WTC11 (cell line): Measurements from ENCODE around the gene ZFP64. TPM values are rescaled to one million over a fixed set of nuclear protein-coding genes. Genes with fewer than 3 reads are reported as not detected.

ENCODE experiments used
- ATAC-seq: fragments of 200-7000 bp; cut with Tn5 transposase; 2 replicates; pipeline ENCODE4 v1.10.0; 2021; ENCODE audit warnings: mild to moderate bottlenecking, moderate library complexity
- CTCF ChIA-PET: fragments of 300-600 bp; sonication (Branson Sonifier 250); formaldehyde crosslinking; loops from one replicate; lab custom pipeline; 2021; ENCODE audit warnings: antibody characterized with exemption; lab: Charles Lee
- POLR2A ChIA-PET: fragments of 350-600 bp; sonication (Branson Sonifier 250); formaldehyde crosslinking; loops from one replicate; lab custom pipeline; 2021; ENCODE audit warnings: antibody characterized with exemption; lab: Charles Lee
- DNase-seq: peaks from one replicate; pipeline ENCODE4 v3.0.0; 2021; ENCODE audit warnings: low spot score
- H3K27ac Mint-ChIP-seq: 2 replicates; pipeline ENCODE4 v1.8.0; 2021; ENCODE audit warnings: mixed read lengths
- H3K27me3 Mint-ChIP-seq: 2 replicates; pipeline ENCODE4 v1.8.0; 2021; ENCODE audit warnings: low read depth, mild to moderate bottlenecking, moderate library complexity, mixed read lengths
- H3K36me3 Mint-ChIP-seq: 2 replicates; pipeline ENCODE4 v1.8.0; 2021; ENCODE audit warnings: mixed read lengths
- H3K4me1 Mint-ChIP-seq: 2 replicates; pipeline ENCODE4 v1.8.0; 2022; ENCODE audit warnings: mixed read lengths
- H3K4me3 Mint-ChIP-seq: 2 replicates; pipeline ENCODE4 v1.8.0; 2021; ENCODE audit warnings: mild to moderate bottlenecking, moderate library complexity, mixed read lengths
- H3K9me3 Mint-ChIP-seq: 2 replicates; pipeline ENCODE4 v1.8.0; 2021; ENCODE audit warnings: mixed read lengths
- ARID4B ChIP-seq: sonication (generic); formaldehyde crosslinking; IDR thresholded peaks from 2 replicates; pipeline ENCODE4 v1.8.0; 2023; ENCODE audit warnings: missing genetic modification reagents, mild to moderate bottlenecking, borderline replicate concordance
- ELF4 ChIP-seq: sonication (generic); formaldehyde crosslinking; IDR thresholded peaks from 2 replicates; pipeline ENCODE4 v1.8.1; 2022; ENCODE audit warnings: low read depth, mild to moderate bottlenecking, moderate library complexity, missing genetic modification reagents
- FOXJ3 ChIP-seq: sonication (generic); formaldehyde crosslinking; IDR thresholded peaks from 2 replicates; pipeline ENCODE4 v1.9.0; 2021; ENCODE audit warnings: missing genetic modification reagents, mild to moderate bottlenecking, borderline replicate concordance
- FOXP1 ChIP-seq: sonication (generic); formaldehyde crosslinking; IDR thresholded peaks from 2 replicates; pipeline ENCODE4 v1.8.0; 2022; ENCODE audit warnings: missing genetic modification reagents, mild to moderate bottlenecking, moderate library complexity, borderline replicate concordance
- HMGA2 ChIP-seq: fragments of 250-450 bp; sonication (Bioruptor Pico); IDR thresholded peaks from 2 replicates; pipeline ENCODE4 v1.4.0; 2021; ENCODE audit warnings: mild to moderate bottlenecking, moderate library complexity
- JAZF1 ChIP-seq: fragments of 250-450 bp; sonication (Bioruptor Pico); IDR thresholded peaks from 2 replicates; pipeline ENCODE4 v1.9.0; 2021; ENCODE audit warnings: moderate library complexity, mild to moderate bottlenecking, inconsistent platforms
- MXD4 ChIP-seq: fragments of 250-450 bp; sonication (Bioruptor Pico); IDR thresholded peaks from 2 replicates; pipeline ENCODE4 v1.8.0; 2021; ENCODE audit warnings: mild to moderate bottlenecking, moderate library complexity, borderline replicate concordance
- MYBL2 ChIP-seq: sonication (generic); formaldehyde crosslinking; IDR thresholded peaks from 2 replicates; pipeline ENCODE4 v1.8.1; 2023; ENCODE audit warnings: mild to moderate bottlenecking, moderate library complexity, missing genetic modification reagents
- SMAD4 ChIP-seq: sonication (generic); formaldehyde crosslinking; IDR thresholded peaks from 2 replicates; pipeline ENCODE4 v1.8.0; 2022; ENCODE audit warnings: mild to moderate bottlenecking, missing genetic modification reagents
- SP1 ChIP-seq: sonication (generic); formaldehyde crosslinking; conservative IDR thresholded peaks from 2 replicates; pipeline ENCODE4 v1.8.1; 2022; ENCODE audit warnings: missing genetic modification reagents
- TCF7 ChIP-seq: sonication (generic); formaldehyde crosslinking; IDR thresholded peaks from 2 replicates; pipeline ENCODE4 v1.8.0; 2022; ENCODE audit warnings: mild to moderate bottlenecking, low read depth, missing genetic modification reagents, moderate library complexity
- ZNF416 ChIP-seq: fragments of 250-450 bp; sonication (Bioruptor Pico); IDR thresholded peaks from 2 replicates; pipeline ENCODE4 v1.9.0; 2021; ENCODE audit warnings: mild to moderate bottlenecking, inconsistent platforms
- ZNF423 ChIP-seq: fragments of 250-450 bp; sonication (Bioruptor Pico); IDR thresholded peaks from 2 replicates; pipeline ENCODE4 v2.1.2; 2022; ENCODE audit warnings: mild to moderate bottlenecking, moderate library complexity
- ZSCAN18 ChIP-seq: fragments of 250-450 bp; sonication (Bioruptor Pico); IDR thresholded peaks from 2 replicates; pipeline ENCODE4 v2.1.2; 2022; ENCODE audit warnings: mild to moderate bottlenecking, moderate library complexity
- total RNA-seq: library from RNA; stranded (reverse); gene quantifications from 3 replicates; pipeline ENCODE4 v1.2.3, GENCODE V29; 2021
- TF ChIP-seq, protein P1 (sequence below): sonication (generic); formaldehyde crosslinking; IDR thresholded peaks from 2 replicates; pipeline ENCODE4 v1.8.1; 2022; ENCODE audit warnings: missing genetic modification reagents, borderline replicate concordance
- TF ChIP-seq, protein P2 (sequence below): sonication (generic); formaldehyde crosslinking; IDR thresholded peaks from 2 replicates; pipeline ENCODE4 v1.8.1; 2023; ENCODE audit warnings: mild to moderate bottlenecking, missing genetic modification reagents
- TF ChIP-seq, protein P3 (sequence below): sonication (generic); formaldehyde crosslinking; conservative IDR thresholded peaks from 2 replicates; pipeline ENCODE4 v1.8.1; 2022; ENCODE audit warnings: mild to moderate bottlenecking, missing genetic modification reagents

ZFP64 gene
- total RNA-seq, 1 experiment from 2014 or later: 26.1 TPM

DNA sequence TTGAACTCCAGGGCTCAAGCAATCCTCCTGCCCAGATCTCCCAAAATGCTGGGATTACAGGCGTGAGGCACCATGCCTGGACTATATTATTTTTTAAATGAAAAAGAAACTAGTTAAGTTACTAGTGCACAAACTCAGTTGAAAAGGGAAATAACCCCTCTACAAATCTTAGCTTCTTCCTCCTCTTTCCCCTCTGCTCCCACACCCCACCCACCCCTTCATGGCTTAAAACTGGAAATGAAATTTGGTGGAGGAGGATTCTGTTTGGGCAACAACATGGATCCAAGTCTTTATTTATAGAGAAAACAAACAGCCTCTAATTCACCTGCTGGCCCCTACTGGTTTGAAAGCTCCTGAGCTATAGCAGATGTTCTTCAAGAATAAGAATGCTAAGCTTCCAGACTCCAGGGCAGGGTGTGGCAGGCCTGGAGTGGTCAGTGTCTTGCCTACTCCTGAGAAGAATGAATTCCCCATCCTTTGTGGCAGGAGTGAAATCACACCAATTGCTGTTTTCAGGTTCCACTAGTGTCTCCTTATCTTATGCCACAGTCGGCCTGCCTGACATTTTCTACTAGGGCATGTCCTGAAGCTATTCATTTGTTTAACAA, 73.5 kb downstream of the ZFP64 start:
- TF ChIP-seq SMAD4 (no peak), JAZF1 (CRISPR knock-in tag) (no peak), FOXP1 (no peak)
- POLR2A ChIA-PET: no interaction called here
- H3K4me3 Mint-ChIP-seq: no peak overlapping the region
- H3K27me3 Mint-ChIP-seq: no peaks in the 10 kb centered on the region; the same call in 1 of the 2 replicates
- peaks cover 13% of the 10 kb centered on the region for H3K9me3 Mint-ChIP-seq
- no peak overlapping the region for H3K27ac Mint-ChIP-seq
- no peak for DNase-seq
- H3K36me3 Mint-ChIP-seq: 0 out of 2 replicates have a peak, but pooled peaks cover 5% of the 10 kb centered on the region
- no peak for ATAC-seq
- H3K4me1 Mint-ChIP-seq: no peaks in the 10 kb centered on the region
- CTCF ChIA-PET: interaction anchor here (0.6 to 2.7 kb wide), 3 partner anchors 11 to 1375 kb away, joined by 4 to 14 read pairs (median 4); no protein-coding TSS in a partner anchor

DNA sequence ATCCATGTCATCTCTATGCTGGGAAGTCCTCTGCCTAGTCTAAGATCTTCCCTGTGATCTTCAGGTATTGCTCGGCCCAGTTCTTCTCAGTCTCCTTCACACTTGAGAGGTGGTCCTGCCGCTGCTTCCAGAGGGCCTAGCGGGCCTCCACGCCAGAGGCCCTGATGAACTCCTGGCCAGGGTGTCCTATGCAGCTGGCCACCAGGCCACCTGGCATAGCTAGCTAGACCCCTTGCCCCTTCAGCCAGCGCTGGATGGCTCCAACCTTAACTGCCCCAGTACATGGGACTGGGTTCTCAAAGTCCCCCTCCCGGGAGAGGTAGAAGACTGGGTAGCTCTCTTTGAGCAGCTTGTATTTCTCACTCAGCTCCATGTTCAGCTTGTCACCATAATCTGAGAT, 81.1 kb downstream of the ZFP64 start:
- Mint-ChIP-seq H3K27me3 (peaks cover 31% of the 10 kb centered on the region), H3K4me1 (0 out of 2 replicates have a peak, but pooled peaks cover 4% of the 10 kb centered on the region), H3K36me3 (no peaks in the 10 kb centered on the region; the same call in 1 of the 2 replicates), H3K9me3 (no peaks in the 10 kb centered on the region), H3K27ac (no peak overlapping the region), H3K4me3 (no peak overlapping the region)
- ChIA-PET CTCF (interaction anchor here (0.6 to 1.8 kb wide), 3 partner anchors 18 to 1850 kb away, joined by 5 to 6 read pairs (median 6); no protein-coding TSS in a partner anchor), POLR2A (no interaction called here)
- DNase-seq: no peak
- no peak for ATAC-seq
- TF ChIP-seq ZSCAN18 (CRISPR knock-in tag) (no peak), HMGA2 (CRISPR knock-in tag) (no peak), TCF7 (CRISPR knock-in tag) (no peak), ARID4B (CRISPR knock-in tag) (no peak), MYBL2 (CRISPR knock-in tag) (no peak), FOXJ3 (CRISPR knock-in tag) (no peak), SP1 (no peak), ELF4 (no peak), ZNF423 (no peak), MXD4 (CRISPR knock-in tag) (no peak), ZNF416 (CRISPR knock-in tag) (no peak), SMAD4 (no peak)
- TF ChIP-seq, protein P1, sequence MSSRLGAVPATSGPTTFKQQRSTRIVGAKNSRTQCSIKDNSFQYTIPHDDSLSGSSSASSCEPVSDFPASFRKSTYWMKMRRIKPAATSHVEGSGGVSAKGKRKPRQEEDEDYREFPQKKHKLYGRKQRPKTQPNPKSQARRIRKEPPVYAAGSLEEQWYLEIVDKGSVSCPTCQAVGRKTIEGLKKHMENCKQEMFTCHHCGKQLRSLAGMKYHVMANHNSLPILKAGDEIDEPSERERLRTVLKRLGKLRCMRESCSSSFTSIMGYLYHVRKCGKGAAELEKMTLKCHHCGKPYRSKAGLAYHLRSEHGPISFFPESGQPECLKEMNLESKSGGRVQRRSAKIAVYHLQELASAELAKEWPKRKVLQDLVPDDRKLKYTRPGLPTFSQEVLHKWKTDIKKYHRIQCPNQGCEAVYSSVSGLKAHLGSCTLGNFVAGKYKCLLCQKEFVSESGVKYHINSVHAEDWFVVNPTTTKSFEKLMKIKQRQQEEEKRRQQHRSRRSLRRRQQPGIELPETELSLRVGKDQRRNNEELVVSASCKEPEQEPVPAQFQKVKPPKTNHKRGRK (CRISPR knock-in tag): no peak
- TF ChIP-seq, protein P2, sequence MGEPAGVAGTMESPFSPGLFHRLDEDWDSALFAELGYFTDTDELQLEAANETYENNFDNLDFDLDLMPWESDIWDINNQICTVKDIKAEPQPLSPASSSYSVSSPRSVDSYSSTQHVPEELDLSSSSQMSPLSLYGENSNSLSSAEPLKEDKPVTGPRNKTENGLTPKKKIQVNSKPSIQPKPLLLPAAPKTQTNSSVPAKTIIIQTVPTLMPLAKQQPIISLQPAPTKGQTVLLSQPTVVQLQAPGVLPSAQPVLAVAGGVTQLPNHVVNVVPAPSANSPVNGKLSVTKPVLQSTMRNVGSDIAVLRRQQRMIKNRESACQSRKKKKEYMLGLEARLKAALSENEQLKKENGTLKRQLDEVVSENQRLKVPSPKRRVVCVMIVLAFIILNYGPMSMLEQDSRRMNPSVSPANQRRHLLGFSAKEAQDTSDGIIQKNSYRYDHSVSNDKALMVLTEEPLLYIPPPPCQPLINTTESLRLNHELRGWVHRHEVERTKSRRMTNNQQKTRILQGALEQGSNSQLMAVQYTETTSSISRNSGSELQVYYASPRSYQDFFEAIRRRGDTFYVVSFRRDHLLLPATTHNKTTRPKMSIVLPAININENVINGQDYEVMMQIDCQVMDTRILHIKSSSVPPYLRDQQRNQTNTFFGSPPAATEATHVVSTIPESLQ (CRISPR knock-in tag): no peak
- TF ChIP-seq, protein P3, sequence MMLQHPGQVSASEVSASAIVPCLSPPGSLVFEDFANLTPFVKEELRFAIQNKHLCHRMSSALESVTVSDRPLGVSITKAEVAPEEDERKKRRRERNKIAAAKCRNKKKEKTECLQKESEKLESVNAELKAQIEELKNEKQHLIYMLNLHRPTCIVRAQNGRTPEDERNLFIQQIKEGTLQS: no peak
